Measurements from ENCODE around the gene ALOX12B.

DNA sequence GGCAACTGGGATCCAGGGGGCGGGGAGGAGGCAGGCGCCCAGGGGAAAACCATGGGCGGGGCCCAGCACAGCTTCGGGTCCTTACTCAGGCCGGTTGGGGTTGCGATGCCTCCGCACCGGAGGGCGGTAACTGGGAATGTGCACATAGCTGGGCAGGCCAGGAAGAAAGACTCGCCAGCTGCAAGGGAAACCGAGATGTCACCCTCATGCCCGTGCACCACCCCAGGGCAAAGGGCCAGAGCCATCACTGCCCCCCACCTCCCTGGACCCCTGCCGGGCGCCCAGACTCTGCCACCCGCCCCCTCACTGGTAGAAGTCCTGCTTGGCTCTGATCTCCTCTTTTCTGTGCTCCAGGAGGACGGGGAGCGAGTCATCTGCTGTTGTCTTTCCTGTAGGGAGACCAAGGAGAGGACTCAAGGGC, 6.7 kb downstream of the ALOX12B start:
- no peak for TF ChIP-seq CTCF (IDR thresholded peaks at IDR 0.05)
- TF ChIP-seq POLR2A (IDR thresholded peaks at IDR 0.05), result no peak

Data from lower leg skin (tissue), 3 donors.